Measurements from ENCODE around the gene RPAP2. TPM values are rescaled to one million over a fixed set of nuclear protein-coding genes. Genes with fewer than 3 reads are reported as not detected.

RPAP2 gene
- total and polyA plus RNA-seq, 2 of the 8 experiments (the other 6 are each of a cell fraction or from before 2014, with no cell fraction given): 7.9 to 28.4 TPM

DNA sequence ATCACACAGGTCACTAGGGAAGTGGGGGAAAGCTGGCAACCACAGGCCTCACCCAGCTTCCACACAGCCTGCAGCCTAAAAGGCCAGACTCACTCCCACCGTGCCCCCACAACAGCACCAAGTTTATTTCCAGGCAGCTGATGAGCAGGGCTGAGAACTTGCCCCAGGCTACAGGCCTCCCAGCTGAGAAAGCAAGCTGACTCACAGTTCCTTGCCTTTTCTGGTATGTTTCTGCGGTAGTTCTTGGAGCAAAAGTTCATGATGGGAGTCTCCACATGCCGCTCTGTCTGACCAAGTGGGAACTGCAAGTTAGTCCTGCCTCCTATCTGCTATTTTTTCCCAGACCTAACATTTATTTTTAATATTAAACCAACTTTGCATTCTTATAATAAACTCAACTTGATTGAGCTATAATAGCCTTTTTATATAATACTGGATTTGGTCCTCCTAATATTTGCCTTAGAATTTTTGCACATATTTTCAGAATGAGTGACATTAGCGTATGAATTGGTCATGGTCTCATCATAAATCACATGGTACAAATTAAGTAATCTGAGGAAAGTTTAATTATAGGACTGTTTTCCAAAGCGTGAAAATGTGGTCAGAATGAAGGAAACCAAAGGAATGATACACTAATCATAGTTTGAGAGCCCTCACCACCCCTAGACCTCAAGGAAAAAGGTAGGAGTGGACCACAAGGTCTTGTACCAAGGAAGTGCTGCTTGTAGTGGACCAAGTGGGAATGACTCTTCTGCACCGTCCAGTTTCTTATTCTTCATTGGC lies 30.7 kb downstream of the RPAP2 start (continued):
- TF ChIP-seq RBBP5 (IDR thresholded peaks at IDR 0.05; ENCODE audit: borderline replicate concordance, low read depth, low read length) (no peak), TEAD4 (IDR thresholded peaks at IDR 0.05; ENCODE audit: low read depth, low read length) (no peak), SP1 (IDR thresholded peaks at IDR 0.05; ENCODE audit: low read depth, low read length) (no peak)

Data from H1 (cell line).